Spleen (tissue), 11 donors: ENCODE measurements around the gene FAM53B. TPM values are rescaled to one million over a fixed set of nuclear protein-coding genes. Genes with fewer than 3 reads are reported as not detected.

Source experiments
- DNase-seq: peaks from one replicate; pipeline ENCODE4 v3.0.0-alpha.2; 2020
- H3K27ac ChIP-seq, 8 donors: fragments of 200-600 bp; sonication (generic) in 7 of 8; 1 replicate in 4 of 8; 2 replicates in 4 of 8; pipeline versions ENCODE4 v1.5.0 to v1.8.0; 2016 to 2021; ENCODE audit warnings: inconsistent platforms in 4 of 8, mild to moderate bottlenecking in 4 of 8, moderate library complexity in 1 of 8
- H3K27me3 ChIP-seq, 7 donors: fragments of 200-600 bp; sonication (generic) in 6 of 7; replicated peaks in 1 of 7; 1 replicate in 4 of 7; 2 replicates in 3 of 7; pipeline versions ENCODE4 v1.5.0 to v1.8.0; 2016 to 2021; ENCODE audit warnings: inconsistent platforms in 3 of 7, mild to moderate bottlenecking in 1 of 7
- H3K36me3 ChIP-seq, 6 donors: fragments of 200-600 bp; sonication (generic) in 5 of 6; 1 replicate in 4 of 6; 2 replicates in 2 of 6; pipeline versions ENCODE4 v1.5.0 to v1.8.0; 2016 to 2021; ENCODE audit warnings: inconsistent platforms in 2 of 6
- H3K4me1 ChIP-seq, 6 donors: fragments of 200-600 bp; sonication (generic) in 5 of 6; 1 replicate in 3 of 6; 2 replicates in 3 of 6; pipeline versions ENCODE4 v1.5.0 to v1.8.0; 2016 to 2021; ENCODE audit warnings: inconsistent platforms in 3 of 6
- H3K4me3 ChIP-seq, 8 donors: fragments of 200-600 bp; sonication (generic) in 7 of 8; 1 replicate in 4 of 8; 2 replicates in 4 of 8; pipeline versions ENCODE4 v1.5.0 to v1.8.0; 2016 to 2021; ENCODE audit warnings: inconsistent platforms in 4 of 8, mild to moderate bottlenecking in 4 of 8, moderate library complexity in 2 of 8
- H3K9me3 ChIP-seq, 8 donors: fragments of 200-600 bp; sonication (generic) in 7 of 8; 1 replicate in 4 of 8; 2 replicates in 4 of 8; pipeline versions ENCODE4 v1.5.0 to v1.8.0; 2016 to 2021; ENCODE audit warnings: inconsistent platforms in 4 of 8
- CTCF ChIP-seq, 11 experiments: fragments of 200-600 bp in 7 of 11; fragments of 450-650 bp in 4 of 11; sonication (generic) in 4 of 11; IDR thresholded peaks in 8 of 11; conservative IDR thresholded peaks in 3 of 11; 1 replicate in 7 of 11; 2 replicates in 4 of 11; pipeline versions ENCODE4 v1.4.0 to v1.8.0; 2016 to 2021; ENCODE audit warnings: antibody characterized with exemption in 11 of 11, inconsistent platforms in 4 of 11, mild to moderate bottlenecking in 1 of 11
- POLR2A ChIP-seq, 3 donors: fragments of 450-650 bp; IDR thresholded peaks; one replicate each; pipeline ENCODE4 v1.5.1; 2017; ENCODE audit warnings: antibody characterized with exemption in 3 of 3, mild to moderate bottlenecking in 1 of 3
- POLR2AphosphoS5 ChIP-seq, 3 donors: sonication (generic); formaldehyde crosslinking; IDR thresholded peaks; one replicate each; pipeline ENCODE4 v1.5.1; 2017; ENCODE audit warnings: antibody characterized with exemption in 3 of 3
- WGBS, 5 donors: extraction: QIAGEN DNeasy Blood & Tissue Kit in 3 of 5; methylation state at CpG; one replicate each; pipeline versions ENCODE4 v1.1.5 to v1.1.7; 2013 to 2018; 5-methylcytosine and 5-hydroxymethylcytosine counted together
- intact Hi-C: fragments of 100-400 bp; cut with DNase I; formaldehyde crosslinking; loops from one replicate; pipeline ENCODE4 v1.15.0; 2023; ENCODE audit warnings: low total_unique reads
- polyA plus RNA-seq, 3 donors: library from polyadenylated mRNA; stranded (reverse); fragments of 200-250 nt; gene quantifications; one replicate each; pipeline ENCODE4 v1.2.1, GENCODE V29; 2013
- total RNA-seq, 7 donors: library from RNA; depleted of rRNA in 3 of 7; stranded (reverse); fragments of >200 nt in 3 of 7; fragmentation: NEBNext Ultra II Directional in 4 of 7; extraction: Animal tissue kit (Norgen Biotek cat#: 25700) in 4 of 7; gene quantifications; one replicate each; pipeline versions ENCODE4 v1.1.0 to v1.2.1, GENCODE V29; 2016 to 2021
- donor health status: healthy with polysubstance abuse.
- donor health status: DM: no; HTN: no; CAD: no; lungs with moderate emphysema.
- donor health status: DM: no; HTN: no; CAD: no.
- donor health status: Bipolar disorder and iron deficiency.
- donor health status: healthy.
- donor health status: DM: no; HTN: no; CAD: no.
- donor health status: DM: yes; HTN: yes; CAD: no.

Gene FAM53B
- total and polyA plus RNA-seq, 10 donors: 13.3 to 94.0 (median 56.2) TPM

GRCh38 chr10:124700293-124701037, 43.7 kb downstream of the FAM53B start:
- Histone ChIP-seq H3K36me3 (peaks cover 0 to 63% (median 5%) of the 10 kb centered on the region in 6 donors), H3K9me3 (no peaks in the 10 kb centered on the region), H3K4me1 (peaks cover 84 to 100% (median 100%) of the 10 kb centered on the region in 6 donors), H3K27me3 (no peaks in the 10 kb centered on the region), H3K4me3 (peak overlapping the region in 1 of 8 donors; percentile 2), H3K27ac (peak overlapping the region; percentile 74 to 95 (median 88))
- intact Hi-C loops: no loop called here
- DNase-seq: peak; percentile 78
- WGBS, 5 donors: 52 to 76% (median 59%) methylated on average over 26 of the region's 26 CpGs
- TF ChIP-seq CTCF (IDR thresholded peaks at IDR 0.05 in 8 of 11, conservative IDR thresholded peaks at IDR 0.05 in 3 of 11): no peak
- no peak for TF ChIP-seq POLR2A (IDR thresholded peaks at IDR 0.05)
- peak in 1 of 3 donors; percentile 44 for TF ChIP-seq POLR2AphosphoS5 (IDR thresholded peaks at IDR 0.05)

GRCh38 chr10:124699471-124700292, 44.5 kb downstream of the FAM53B start:
- Histone ChIP-seq H3K36me3 (peaks cover 0 to 63% (median 6%) of the 10 kb centered on the region in 6 donors), H3K4me3 (no peak overlapping the region), H3K9me3 (no peaks in the 10 kb centered on the region), H3K27ac (peak overlapping the region; percentile 74 to 95 (median 88)), H3K4me1 (peaks cover 76 to 100% (median 100%) of the 10 kb centered on the region in 6 donors), H3K27me3 (no peaks in the 10 kb centered on the region)
- intact Hi-C loops: no loop called here
- TF ChIP-seq POLR2A (IDR thresholded peaks at IDR 0.05) (no peak), POLR2AphosphoS5 (IDR thresholded peaks at IDR 0.05) (peak in 1 of 3 donors; percentile 12)
- 78 to 85% (median 83%) methylated on average over 15 to 18 of the region's 18 CpGs for WGBS, 5 donors
- peak; percentile 75 for DNase-seq

DNA sequence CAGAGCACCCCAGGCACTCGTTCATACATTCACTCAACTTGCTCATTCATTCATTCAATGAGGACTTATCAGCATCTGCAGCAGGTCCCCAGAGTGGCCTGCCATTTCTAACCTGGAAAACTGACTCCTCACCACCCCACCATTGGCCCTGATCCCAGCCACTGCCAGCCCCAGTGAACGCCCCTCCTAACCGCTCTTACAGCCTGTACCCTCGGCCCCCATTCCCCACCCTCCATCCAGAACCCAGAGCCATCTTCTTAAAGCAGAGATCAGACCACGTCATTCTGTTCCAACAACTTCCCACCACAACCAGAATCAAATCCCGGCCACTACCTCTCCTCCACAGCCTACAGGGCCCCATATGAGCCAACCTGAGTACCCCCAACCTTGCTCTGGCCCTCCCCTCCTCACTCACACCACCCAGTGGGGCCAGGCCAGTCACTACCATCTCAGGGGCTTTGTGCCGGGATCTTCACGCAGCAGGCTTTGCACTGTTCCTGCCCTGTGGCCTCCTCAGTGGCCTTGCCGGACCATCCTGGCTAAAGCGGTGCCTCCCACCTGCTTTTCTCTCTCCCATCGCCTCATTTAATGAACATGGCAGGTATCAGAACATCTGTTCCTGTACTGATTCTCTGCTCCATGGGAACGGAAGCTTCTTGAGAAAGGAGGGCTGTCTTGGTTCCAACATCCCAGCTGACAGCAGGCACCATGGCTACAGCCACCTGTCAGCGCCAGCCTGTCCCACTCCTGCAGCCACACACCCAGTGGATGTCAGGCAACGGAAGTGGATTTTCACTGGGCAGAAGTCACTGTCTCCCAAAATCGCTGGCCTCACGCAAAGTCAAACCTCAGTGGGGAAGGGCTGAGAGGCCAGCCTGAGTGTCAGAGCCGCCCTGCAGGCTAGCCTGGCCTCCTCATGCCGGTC, 45.4 kb downstream of the FAM53B start:
- Histone ChIP-seq H3K27me3 (no peaks in the 10 kb centered on the region), H3K4me3 (peak overlapping the region in 1 of 8 donors; percentile 12), H3K36me3 (peaks cover 0 to 63% (median 11%) of the 10 kb centered on the region in 6 donors), H3K27ac (peak overlapping the region; percentile 78 to 95 (median 88)), H3K9me3 (no peaks in the 10 kb centered on the region), H3K4me1 (peaks cover 67 to 100% (median 99%) of the 10 kb centered on the region in 6 donors)
- no peak for TF ChIP-seq CTCF (IDR thresholded peaks at IDR 0.05 in 8 of 11, conservative IDR thresholded peaks at IDR 0.05 in 3 of 11)
- TF ChIP-seq POLR2AphosphoS5 (IDR thresholded peaks at IDR 0.05): no peak
- TF ChIP-seq POLR2A (IDR thresholded peaks at IDR 0.05): no peak
- intact Hi-C loops: no loop called here
- DNase-seq: peak; percentile 72
- 90 to 94% (median 94%) methylated on average over 18 of the region's 18 CpGs for WGBS, 5 donors
